HepG2 (cell line): ENCODE results near the gene C17orf75.
"Not testable (repeated sequence)": the region's sequence is repeated elsewhere in the genome, so short reads cannot be mapped to it uniquely, and the experiment has no call there.

Experiments used
- CAMTA2 ChIP-seq: sonication (generic); formaldehyde crosslinking; IDR thresholded peaks from 2 replicates; pipeline ENCODE4 v1.4.0; 2020; ENCODE audit warnings: mild to moderate bottlenecking, missing genetic modification reagents, borderline replicate concordance
- MXD1 ChIP-seq: sonication (generic); formaldehyde crosslinking; IDR thresholded peaks from 2 replicates; pipeline ENCODE4 v1.4.0; 2020; ENCODE audit warnings: mild to moderate bottlenecking, missing genetic modification reagents
- TBP ChIP-seq: sonication (generic); formaldehyde crosslinking; IDR thresholded peaks from 2 replicates; pipeline ENCODE4 v1.5.0; 2020; ENCODE audit warnings: missing genetic modification reagents
- ZBTB7A ChIP-seq: sonication (generic); formaldehyde crosslinking; IDR thresholded peaks from 2 replicates; pipeline ENCODE4 v1.8.0; 2022; ENCODE audit warnings: mild to moderate bottlenecking, missing genetic modification reagents
- ZNF274 ChIP-seq: sonication (generic); formaldehyde crosslinking; IDR thresholded peaks from 2 replicates; pipeline ENCODE4 v1.5.1; 2020; ENCODE audit warnings: mild to moderate bottlenecking, missing genetic modification reagents
- TF ChIP-seq, protein P1 (sequence below): IDR thresholded peaks from 2 replicates; pipeline ENCODE4 v1.6.1; 2016; ENCODE audit warnings: missing genetic modification reagents, missing compliant biosample characterization

DNA sequence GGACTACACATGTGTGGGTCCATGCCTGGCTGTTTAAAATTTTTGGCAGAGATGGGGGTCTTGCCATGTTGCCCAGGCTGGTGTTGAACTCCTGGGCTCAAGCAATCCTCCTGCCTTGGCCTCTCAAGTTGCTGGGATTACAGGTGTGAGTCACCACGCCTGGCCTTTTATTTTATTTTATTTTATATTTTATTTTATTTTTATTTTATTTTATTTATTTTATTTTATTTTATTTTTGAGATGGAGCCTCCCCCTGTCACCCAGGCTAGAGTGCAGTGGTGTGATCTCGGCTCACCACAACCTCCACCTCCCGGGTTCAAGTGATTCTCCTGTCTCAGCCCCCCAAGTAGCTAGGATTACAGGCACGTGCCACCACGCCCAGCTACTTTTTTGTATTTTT, 25.3 kb downstream of the C17orf75 start:
- not testable (repeated sequence) for TF ChIP-seq TBP (CRISPR knock-in tag); ZNF274 (CRISPR knock-in tag); MXD1 (CRISPR knock-in tag); ZBTB7A; CAMTA2 (CRISPR knock-in tag)
- TF ChIP-seq, protein P1, sequence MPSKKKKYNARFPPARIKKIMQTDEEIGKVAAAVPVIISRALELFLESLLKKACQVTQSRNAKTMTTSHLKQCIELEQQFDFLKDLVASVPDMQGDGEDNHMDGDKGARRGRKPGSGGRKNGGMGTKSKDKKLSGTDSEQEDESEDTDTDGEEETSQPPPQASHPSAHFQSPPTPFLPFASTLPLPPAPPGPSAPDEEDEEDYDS (CRISPR knock-in tag): not testable (repeated sequence)
